GM19351 (cell line): Measurements from ENCODE around the gene UBTD1.

ENCODE experiments used
- ATAC-seq: cut with Tn5 transposase; IDR thresholded peaks from one replicate; pipeline ENCODE4 v1.9.1; 2021; ENCODE audit warnings: mild to moderate bottlenecking, moderate library complexity; ENCODE audit not compliant: unreplicated experiment

The UBTD1 gene

GRCh38 chr10:97607095-97607636, 108.4 kb downstream of the UBTD1 start:
- no peak for ATAC-seq

DNA sequence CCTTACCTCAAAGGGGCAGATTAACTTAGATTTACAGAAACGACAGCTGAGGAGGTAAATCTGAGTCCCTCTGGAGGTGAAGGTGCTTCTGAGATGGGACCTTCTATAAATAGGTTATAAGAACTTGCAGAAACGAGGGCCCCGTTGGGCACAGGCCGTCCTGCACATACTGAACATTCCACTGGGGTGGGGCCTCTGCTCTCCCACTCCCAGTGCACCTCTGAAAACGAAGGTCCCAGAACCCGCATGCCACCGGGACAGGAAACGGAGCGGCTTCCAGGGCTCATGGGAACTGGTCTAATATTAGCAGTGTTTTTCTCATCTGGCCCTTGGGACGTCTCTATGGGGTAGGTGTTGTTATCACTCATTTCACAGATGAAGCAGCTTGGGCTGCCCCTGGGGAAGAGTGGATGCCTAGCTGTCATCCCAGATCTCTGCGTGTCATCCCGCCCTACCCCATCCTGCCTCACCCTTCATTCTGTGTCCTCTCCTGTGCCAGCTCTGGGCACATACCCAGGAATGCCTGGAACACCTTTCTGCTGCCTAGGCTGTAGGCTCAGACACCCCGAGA, 110.4 kb downstream of the UBTD1 start:
- ATAC-seq, result no peak

DNA sequence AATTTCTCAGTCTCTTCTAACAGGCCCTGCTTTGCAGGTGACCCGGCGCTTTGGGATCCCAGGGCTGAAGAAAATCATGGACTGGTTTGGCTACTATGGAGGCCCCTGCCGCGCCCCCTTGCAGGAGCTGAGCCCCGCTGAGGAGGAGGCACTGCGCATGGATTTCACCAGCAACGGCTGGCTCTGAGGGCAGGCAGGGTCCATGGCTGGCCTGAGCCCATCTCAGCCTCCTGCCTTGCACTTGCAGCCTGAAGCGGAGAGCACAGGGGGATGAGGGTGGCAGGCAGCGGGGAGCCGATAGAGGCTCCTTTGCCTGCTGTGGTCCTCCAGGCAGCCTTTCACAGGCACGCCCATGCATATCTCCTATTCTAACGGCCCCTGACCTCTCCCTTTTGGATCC, 112.7 kb downstream of the UBTD1 start:
- ATAC-seq, result no peak

GRCh38 chr10:97612386-97612785, 113.7 kb downstream of the UBTD1 start:
- ATAC-seq, result no peak

- ATAC-seq, result no peak
Measured at GRCh38 chr10:97618285-97618684, 119.6 kb downstream of the UBTD1 start.

DNA sequence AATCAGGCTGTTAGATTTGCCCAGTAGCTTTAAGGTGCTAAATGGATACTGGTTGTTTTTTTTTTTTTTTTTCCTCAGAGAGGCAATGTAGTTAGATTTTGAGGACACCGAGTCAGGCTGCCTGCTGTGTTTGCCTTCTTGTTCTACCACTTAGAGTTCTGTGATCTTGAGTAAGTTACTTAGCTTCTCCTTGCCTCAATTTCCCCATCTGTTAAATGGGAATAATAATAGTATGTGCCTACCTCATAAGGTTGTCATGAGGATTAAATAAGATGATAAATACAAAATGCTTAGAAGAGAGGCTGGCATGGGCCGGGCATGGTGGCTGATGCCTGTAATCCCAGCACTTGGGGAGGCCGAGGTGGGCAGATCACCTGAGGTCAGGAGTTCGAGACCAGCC, 120.0 kb downstream of the UBTD1 start:
- ATAC-seq, result no peak
